ENCODE measurements around the gene CFAP157.
A peak's percentile ranks its signal among the peaks of the same experiment; 100 is the strongest.
"Not testable (repeated sequence)": the region's sequence is repeated elsewhere in the genome, so short reads cannot be mapped to it uniquely, and the experiment has no call there.

CFAP157 gene

GRCh38 chr9:127749090-127749787, 42.5 kb downstream of the CFAP157 start:
- no peaks in the 10 kb centered on the region for H3K36me3 ChIP-seq (ENCODE audit: control insufficient read depth, insufficient read depth, low read length)
- H3K27me3 ChIP-seq (ENCODE audit: control insufficient read depth, insufficient read depth, low read length, poor library complexity, severe bottlenecking), result peaks cover 31% of the 10 kb centered on the region
- no peak overlapping the region for H3K27ac ChIP-seq (ENCODE audit: insufficient read depth, low read depth, low read length, poor library complexity, severe bottlenecking)
- 94% methylated on average over 26 of the region's 26 CpGs for WGBS, 2 experiments
- H3K4me3 ChIP-seq (ENCODE audit: insufficient read depth, low read depth, low read length), result no peak overlapping the region
- H3K9me3 ChIP-seq (ENCODE audit: control insufficient read depth, low read length), result no peaks in the 10 kb centered on the region
- no peaks in the 10 kb centered on the region for H3K4me1 ChIP-seq (ENCODE audit: control insufficient read depth, insufficient read depth, low read length)

DNA sequence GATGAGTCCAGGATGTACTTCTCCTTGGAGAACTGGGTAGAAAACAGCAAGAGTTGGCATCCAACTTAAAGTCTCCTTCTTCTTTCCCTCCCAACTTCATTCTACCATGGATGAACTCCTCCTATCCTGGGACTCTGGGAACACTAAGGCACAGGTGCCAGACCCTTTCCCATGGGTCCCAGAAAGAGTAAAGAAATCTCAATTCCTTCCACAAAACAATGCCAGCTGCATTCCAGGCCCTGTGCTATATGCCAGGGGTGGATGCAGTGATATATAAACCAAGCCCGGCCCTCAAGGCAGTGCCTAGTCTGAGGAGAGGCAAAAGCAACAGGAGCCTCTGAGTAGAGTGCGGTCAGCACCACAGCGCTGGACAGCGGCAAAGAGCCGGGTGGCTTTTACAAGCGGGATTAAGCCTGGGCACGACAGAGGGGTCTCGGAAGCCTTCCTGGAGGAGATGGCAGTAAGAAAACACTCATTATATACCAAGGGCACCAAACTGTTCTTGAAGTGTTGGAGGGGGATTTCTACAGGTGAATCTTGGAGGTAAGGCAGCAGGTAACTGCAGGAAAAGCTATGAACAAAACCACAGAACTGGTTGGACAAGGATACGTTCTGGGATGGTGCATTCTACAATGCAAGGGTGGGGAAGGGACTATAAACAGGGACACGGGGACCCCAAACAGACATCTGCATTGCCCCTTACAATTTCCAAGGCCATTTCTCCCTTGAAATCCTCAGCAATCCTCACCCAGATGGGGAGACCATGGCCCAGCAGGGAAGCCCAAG, 44.7 kb downstream of the CFAP157 start:
- Histone ChIP-seq H3K4me3 (ENCODE audit: insufficient read depth, low read depth, low read length) (no peak overlapping the region), H3K27me3 (ENCODE audit: control insufficient read depth, insufficient read depth, low read length, poor library complexity, severe bottlenecking) (peaks cover 53% of the 10 kb centered on the region)
- WGBS, 2 experiments, result 28 to 33% methylated on average over 10 of the region's 10 CpGs

DNA sequence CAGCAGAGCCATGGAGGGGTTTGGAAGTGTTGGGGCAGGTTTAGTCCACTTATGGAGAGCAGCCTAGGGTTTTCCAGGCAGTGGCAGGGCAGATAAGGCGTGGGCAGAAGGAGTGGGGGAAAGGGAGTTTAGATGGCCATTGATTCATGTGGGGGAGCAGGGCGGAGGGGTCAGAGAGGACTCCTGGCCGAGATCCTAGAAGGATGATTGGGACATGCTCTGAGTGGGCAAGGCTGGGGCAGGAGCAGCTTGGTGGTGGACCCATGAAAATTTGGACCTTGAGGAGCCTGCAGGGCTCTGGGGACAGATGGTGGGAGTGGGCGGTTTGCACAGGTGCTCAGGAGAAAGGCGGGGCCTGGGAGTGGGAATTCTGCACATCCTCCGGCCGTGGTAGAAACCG, 46.4 kb downstream of the CFAP157 start:
- Histone ChIP-seq H3K36me3 (ENCODE audit: control insufficient read depth, insufficient read depth, low read length) (no peaks in the 10 kb centered on the region), H3K4me3 (ENCODE audit: insufficient read depth, low read depth, low read length) (no peak overlapping the region), H3K27me3 (ENCODE audit: control insufficient read depth, insufficient read depth, low read length, poor library complexity, severe bottlenecking) (peaks cover 59% of the 10 kb centered on the region), H3K27ac (ENCODE audit: insufficient read depth, low read depth, low read length, poor library complexity, severe bottlenecking) (no peak overlapping the region), H3K4me1 (ENCODE audit: control insufficient read depth, insufficient read depth, low read length) (no peaks in the 10 kb centered on the region), H3K9me3 (ENCODE audit: control insufficient read depth, low read length) (no peaks in the 10 kb centered on the region)
- WGBS, 2 experiments, result 85% methylated on average over 8 of the region's 8 CpGs

More for the DNA sequence above, 44.7 kb downstream of the CFAP157 start:
- Histone ChIP-seq H3K27ac (ENCODE audit: insufficient read depth, low read depth, low read length, poor library complexity, severe bottlenecking) (no peak overlapping the region), H3K36me3 (ENCODE audit: control insufficient read depth, insufficient read depth, low read length) (no peaks in the 10 kb centered on the region), H3K4me1 (ENCODE audit: control insufficient read depth, insufficient read depth, low read length) (no peaks in the 10 kb centered on the region), H3K9me3 (ENCODE audit: control insufficient read depth, low read length) (no peaks in the 10 kb centered on the region)

DNA sequence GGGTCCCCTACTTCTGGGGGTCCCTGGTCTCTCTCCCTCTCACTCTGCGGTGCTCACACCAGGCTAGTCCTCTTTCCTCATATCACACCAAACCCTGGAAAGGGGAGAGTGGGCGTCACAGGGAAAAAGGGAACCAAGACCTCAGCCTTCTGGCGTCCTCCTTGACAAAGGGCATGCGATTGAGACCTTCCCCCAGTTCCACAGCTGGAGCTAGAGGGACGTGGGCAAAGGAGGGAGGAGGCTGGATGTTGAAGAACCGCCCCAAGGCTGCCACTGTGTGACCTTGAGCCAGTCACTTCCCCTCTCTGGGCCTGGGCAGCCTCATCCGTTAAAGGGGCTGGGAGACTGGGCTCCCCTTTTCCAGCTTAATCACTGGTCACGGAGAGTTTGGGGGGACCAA, 46.8 kb downstream of the CFAP157 start:
- Histone ChIP-seq H3K9me3 (ENCODE audit: control insufficient read depth, low read length) (no peaks in the 10 kb centered on the region), H3K36me3 (ENCODE audit: control insufficient read depth, insufficient read depth, low read length) (no peaks in the 10 kb centered on the region), H3K27ac (ENCODE audit: insufficient read depth, low read depth, low read length, poor library complexity, severe bottlenecking) (no peak overlapping the region), H3K4me1 (ENCODE audit: control insufficient read depth, insufficient read depth, low read length) (no peaks in the 10 kb centered on the region), H3K4me3 (ENCODE audit: insufficient read depth, low read depth, low read length) (no peak overlapping the region), H3K27me3 (ENCODE audit: control insufficient read depth, insufficient read depth, low read length, poor library complexity, severe bottlenecking) (peaks cover 59% of the 10 kb centered on the region)
- WGBS, 2 experiments, result 62% methylated on average over 8 of the region's 8 CpGs

- WGBS, 2 experiments, result 0% methylated on average over 86 of the region's 86 CpGs
- peaks cover 59% of the 10 kb centered on the region for H3K27me3 ChIP-seq (ENCODE audit: control insufficient read depth, insufficient read depth, low read length, poor library complexity, severe bottlenecking)
- no peaks in the 10 kb centered on the region for H3K4me1 ChIP-seq (ENCODE audit: control insufficient read depth, insufficient read depth, low read length)
- H3K27ac ChIP-seq (ENCODE audit: insufficient read depth, low read depth, low read length, poor library complexity, severe bottlenecking), result no peak overlapping the region
- no peaks in the 10 kb centered on the region for H3K36me3 ChIP-seq (ENCODE audit: control insufficient read depth, insufficient read depth, low read length)
- no peaks in the 10 kb centered on the region for H3K9me3 ChIP-seq (ENCODE audit: control insufficient read depth, low read length)
- H3K4me3 ChIP-seq (ENCODE audit: insufficient read depth, low read depth, low read length), result peak overlapping the region; percentile 50
Observed at GRCh38 chr9:127754099-127755060, 47.6 kb downstream of the CFAP157 start.

DNA sequence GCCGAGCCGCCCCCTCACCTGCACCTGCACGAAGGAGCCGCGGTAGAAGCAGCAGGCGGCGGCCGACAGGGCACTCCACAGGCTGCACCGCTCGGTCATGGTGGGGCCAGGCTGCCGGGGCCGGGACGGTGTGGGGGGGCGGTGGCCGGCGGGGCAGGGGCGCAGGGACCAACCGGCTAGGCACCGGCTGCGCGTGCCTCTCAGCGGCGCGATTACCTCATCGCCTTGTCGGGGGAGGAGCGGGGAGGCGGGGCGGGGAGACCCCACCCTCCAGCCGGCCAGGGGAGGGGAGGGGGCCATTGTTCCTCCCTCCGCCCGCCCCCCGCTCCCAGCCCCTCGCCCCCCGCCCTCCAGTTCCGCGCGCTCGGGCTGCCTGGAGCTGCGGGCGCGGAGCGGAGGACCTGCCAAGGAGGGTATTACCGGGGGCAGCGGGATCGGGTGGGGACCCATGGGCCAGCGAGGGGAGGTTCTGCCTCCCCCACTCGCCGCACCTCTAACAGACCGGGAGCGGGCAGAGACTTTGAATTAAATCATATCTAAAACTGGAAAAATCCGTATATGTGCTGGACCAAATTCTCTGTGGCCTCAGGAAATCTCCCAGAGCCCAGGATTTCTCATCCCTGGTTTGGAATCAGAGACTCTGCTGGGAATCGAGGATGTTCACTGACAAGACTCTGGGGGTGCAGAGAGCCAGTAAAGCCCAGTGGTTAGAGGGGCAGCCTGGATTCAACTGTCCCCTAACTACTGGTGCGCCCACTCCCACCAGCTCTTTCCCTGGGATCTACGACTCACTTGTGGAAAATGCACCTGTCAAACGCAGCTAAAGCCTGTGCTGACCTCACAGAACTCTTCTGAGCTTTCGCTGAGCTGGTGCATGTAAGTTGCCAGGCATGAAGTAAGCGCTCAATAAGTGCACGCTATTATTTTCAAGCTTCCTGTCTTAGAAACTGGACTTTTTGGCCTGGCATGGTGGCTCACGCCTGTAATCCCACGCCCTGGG, 48.6 kb downstream of the CFAP157 start:
- Histone ChIP-seq H3K9me3 (ENCODE audit: control insufficient read depth, low read length) (no peaks in the 10 kb centered on the region), H3K4me1 (ENCODE audit: control insufficient read depth, insufficient read depth, low read length) (no peaks in the 10 kb centered on the region), H3K4me3 (ENCODE audit: insufficient read depth, low read depth, low read length) (peak overlapping the region; percentile 50), H3K27ac (ENCODE audit: insufficient read depth, low read depth, low read length, poor library complexity, severe bottlenecking) (no peak overlapping the region), H3K36me3 (ENCODE audit: control insufficient read depth, insufficient read depth, low read length) (no peaks in the 10 kb centered on the region), H3K27me3 (ENCODE audit: control insufficient read depth, insufficient read depth, low read length, poor library complexity, severe bottlenecking) (peaks cover 59% of the 10 kb centered on the region)
- WGBS, 2 experiments, result 8% methylated on average over 61 of the region's 61 CpGs

GRCh38 chr9:127756233-127756632, 49.4 kb downstream of the CFAP157 start:
- peaks cover 58% of the 10 kb centered on the region for H3K27me3 ChIP-seq (ENCODE audit: control insufficient read depth, insufficient read depth, low read length, poor library complexity, severe bottlenecking)
- H3K9me3 ChIP-seq (ENCODE audit: control insufficient read depth, low read length), result no peaks in the 10 kb centered on the region
- WGBS, 2 experiments, result 92% methylated on average over 3 of the region's 3 CpGs
- H3K4me3 ChIP-seq (ENCODE audit: insufficient read depth, low read depth, low read length), result no peak overlapping the region
- H3K4me1 ChIP-seq (ENCODE audit: control insufficient read depth, insufficient read depth, low read length), result no peaks in the 10 kb centered on the region
- no peak overlapping the region for H3K27ac ChIP-seq (ENCODE audit: insufficient read depth, low read depth, low read length, poor library complexity, severe bottlenecking)
- H3K36me3 ChIP-seq (ENCODE audit: control insufficient read depth, insufficient read depth, low read length), result no peaks in the 10 kb centered on the region

DNA sequence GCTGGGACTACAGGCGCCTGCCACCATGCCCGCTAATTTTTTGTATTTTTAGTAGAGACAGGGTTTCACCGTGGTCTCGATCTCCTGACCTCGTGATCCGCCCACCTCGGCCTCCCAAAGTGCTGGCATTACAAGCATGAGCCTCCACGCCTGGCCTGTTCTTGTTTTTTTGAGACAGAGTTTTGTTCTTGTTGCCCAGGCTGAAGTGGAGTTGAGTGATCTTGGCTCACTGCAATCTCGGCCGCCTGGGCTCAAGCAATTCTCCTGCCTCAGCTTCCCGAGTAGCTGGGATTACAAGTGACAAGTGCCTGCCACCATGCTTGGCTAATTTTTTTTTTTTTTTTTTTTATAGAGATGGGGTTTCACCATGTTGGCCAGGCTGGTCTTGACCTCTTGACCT, 50.0 kb downstream of the CFAP157 start:
- H3K4me3 ChIP-seq (ENCODE audit: insufficient read depth, low read depth, low read length); H3K36me3 ChIP-seq (ENCODE audit: control insufficient read depth, insufficient read depth, low read length); H3K27ac ChIP-seq (ENCODE audit: insufficient read depth, low read depth, low read length, poor library complexity, severe bottlenecking); H3K4me1 ChIP-seq (ENCODE audit: control insufficient read depth, insufficient read depth, low read length); H3K9me3 ChIP-seq (ENCODE audit: control insufficient read depth, low read length): not testable (repeated sequence)
- H3K27me3 ChIP-seq (ENCODE audit: control insufficient read depth, insufficient read depth, low read length, poor library complexity, severe bottlenecking), result peaks cover 53% of the 10 kb centered on the region
- 83 to 84% methylated on average over 11 of the region's 11 CpGs for WGBS, 2 experiments

DNA sequence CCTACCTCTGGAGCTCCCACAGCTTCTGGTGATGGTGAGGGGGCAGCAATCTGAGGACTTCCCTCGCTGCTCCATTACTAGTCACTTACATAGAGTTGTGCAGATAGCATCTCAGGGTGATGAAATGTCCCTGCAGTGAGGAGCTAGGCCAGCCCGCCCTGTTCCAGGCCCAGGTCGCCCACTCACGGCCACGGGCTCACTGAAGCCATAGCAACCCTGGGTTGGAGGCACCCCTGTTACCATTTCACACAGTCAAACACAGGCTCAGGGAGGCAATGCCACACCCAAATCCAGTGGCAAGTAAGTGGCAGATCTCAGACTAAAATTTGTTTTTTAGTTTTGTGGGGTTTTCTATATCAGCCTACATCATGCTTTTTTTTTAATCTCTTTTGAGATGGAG, 52.1 kb downstream of the CFAP157 start:
- no peaks in the 10 kb centered on the region for H3K9me3 ChIP-seq (ENCODE audit: control insufficient read depth, low read length)
- peaks cover 32% of the 10 kb centered on the region for H3K27me3 ChIP-seq (ENCODE audit: control insufficient read depth, insufficient read depth, low read length, poor library complexity, severe bottlenecking)
- H3K4me1 ChIP-seq (ENCODE audit: control insufficient read depth, insufficient read depth, low read length), result peaks cover 8% of the 10 kb centered on the region
- WGBS, 2 experiments, result 88 to 95% methylated on average over 5 of the region's 5 CpGs
- H3K36me3 ChIP-seq (ENCODE audit: control insufficient read depth, insufficient read depth, low read length), result no peaks in the 10 kb centered on the region
- no peak overlapping the region for H3K4me3 ChIP-seq (ENCODE audit: insufficient read depth, low read depth, low read length)
- no peak overlapping the region for H3K27ac ChIP-seq (ENCODE audit: insufficient read depth, low read depth, low read length, poor library complexity, severe bottlenecking)
